Activated CD8-positive, alpha-beta memory T cell treated with anti-CD3 and anti-CD28 coated beads, Interleukin-2, amount 50 U/mL, for 24 hours (primary cell): ENCODE results near the gene FBXL13.
"Not testable (repeated sequence)": the region's sequence is repeated elsewhere in the genome, so short reads cannot be mapped to it uniquely, and the experiment has no call there.

Source experiments
- DNase-seq: peaks from one replicate; pipeline ENCODE4 v3.0.0-alpha.2; 2020; ENCODE audit errors: extremely low read depth

The FBXL13 gene

DNA sequence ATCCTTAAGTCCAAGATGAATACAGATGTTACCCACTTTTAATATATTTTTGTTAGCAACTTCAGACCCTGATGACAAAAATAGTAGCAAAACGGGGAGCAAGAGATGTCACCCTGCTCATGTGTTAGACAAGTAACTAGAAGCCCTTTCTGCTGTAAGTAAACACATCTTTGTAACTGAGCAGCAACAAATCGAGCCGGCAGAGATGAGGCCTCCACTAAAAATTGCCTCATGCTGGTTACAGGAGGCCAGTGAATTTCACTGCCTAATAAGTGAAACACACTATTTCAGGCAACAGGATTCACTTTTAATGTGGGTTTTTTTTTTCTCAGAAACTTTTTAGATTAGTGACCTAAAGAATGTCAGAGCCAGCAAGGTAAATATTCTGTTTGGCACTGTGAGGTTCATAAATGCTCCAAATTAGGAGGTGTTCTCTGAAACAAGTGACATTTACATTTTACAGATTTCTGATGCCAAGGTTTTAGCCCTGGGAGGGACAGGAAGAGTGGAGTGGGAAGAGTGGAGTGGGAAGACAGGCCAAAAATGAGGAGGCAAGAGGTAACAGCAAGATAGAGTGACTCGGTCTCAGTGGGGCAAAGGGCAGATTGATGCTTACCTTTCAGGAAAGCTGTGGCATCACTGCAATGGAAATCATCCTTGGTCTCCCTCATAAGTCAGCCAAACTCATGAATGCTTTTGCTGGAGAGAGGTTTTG lies 215.4 kb downstream of the FBXL13 start:
- no peak for DNase-seq

DNA sequence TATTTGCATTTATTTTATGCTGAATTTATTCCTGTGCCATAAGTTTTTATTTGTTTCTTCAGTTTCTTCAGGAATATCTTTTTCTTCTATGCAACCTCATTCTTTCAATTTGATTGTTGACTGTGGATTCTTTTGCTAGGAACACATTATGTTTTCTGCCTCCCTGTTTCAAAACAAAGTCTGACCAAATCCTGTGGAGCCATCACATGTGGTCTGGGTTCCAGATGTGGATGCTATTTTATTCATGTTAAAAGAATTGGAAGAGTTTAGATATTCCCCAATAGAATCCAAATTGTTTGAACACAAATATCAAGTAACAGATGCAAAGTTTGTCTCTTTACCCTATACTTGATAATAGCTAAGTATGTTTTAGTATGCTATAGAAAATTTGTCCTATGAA lies 218.6 kb downstream of the FBXL13 start:
- DNase-seq = no peak

DNA sequence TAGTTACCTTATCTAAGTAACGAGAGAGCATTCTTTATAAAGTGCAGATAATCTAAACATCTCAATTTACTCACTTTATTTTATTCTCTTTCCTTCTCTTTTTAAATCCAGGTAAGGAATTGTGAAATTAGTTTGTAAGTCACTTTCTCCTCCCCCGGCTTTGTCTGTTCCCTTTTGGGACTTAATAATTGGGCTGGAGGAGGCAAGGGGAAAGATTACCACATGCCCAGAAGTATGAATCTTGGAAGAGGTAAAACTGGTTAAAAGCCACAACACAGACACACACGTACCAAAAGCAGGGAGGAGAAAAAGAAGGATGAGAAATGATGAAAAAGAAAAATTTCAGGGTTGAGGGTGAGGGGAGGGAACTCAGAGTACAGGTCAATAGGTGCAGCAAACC lies 225.1 kb downstream of the FBXL13 start:
- DNase-seq = no peak

DNA sequence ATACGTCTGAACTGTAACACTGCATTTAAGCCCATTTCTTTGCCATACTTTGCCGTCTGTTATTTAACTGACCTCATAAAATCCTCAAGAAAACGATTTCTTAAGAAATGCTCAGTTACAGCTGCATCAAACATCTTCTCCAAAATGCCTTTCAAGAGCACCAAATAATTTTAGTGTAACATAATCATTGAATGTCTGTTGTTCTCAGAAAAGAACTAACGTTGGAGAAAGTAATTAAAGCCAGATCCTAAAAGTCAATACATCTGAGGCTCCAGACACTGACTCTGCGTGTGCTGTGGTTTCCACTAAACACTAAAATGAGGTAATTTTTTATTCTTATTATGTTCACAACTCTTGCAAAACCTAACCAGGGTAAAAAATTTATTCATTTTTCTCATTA lies 225.5 kb downstream of the FBXL13 start:
- DNase-seq = no peak

DNA sequence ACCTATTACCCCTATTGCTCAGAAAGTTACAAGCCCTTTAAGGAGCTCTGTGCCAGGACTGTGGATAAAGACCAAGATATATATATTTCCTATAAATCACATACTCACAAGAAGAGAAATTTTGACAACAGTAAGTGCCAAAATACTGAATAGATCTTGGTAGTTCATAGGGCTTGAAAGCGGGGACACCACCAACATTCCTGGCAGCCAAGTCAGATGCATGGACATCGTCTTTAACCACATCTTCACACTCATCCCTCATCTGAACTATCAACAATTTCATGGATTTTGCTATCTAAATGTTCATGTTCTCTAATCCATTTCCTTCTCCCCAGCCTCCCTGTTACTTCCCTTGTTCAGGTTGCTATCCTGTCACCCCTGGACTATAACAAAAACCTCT lies 229.2 kb downstream of the FBXL13 start:
- no peak for DNase-seq

DNA sequence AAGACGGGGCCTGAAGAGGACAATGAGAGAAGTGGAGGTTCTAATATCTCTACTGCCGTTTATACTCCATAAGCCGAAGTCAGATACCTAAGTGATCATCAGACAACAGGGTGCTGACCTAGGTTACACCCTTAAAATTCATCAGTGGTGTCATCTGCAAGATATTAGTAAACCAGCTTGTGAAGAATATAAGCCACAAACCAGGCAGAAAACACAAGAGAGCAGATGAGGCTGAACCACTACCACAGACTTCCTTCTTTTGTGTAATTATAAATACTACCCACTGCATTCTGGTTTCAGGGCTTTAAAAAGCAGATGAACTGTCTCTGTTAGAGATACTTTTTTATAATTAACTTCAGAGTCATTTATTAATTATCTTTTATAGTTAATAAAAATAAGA lies 230.7 kb downstream of the FBXL13 start:
- no peak for DNase-seq

DNA sequence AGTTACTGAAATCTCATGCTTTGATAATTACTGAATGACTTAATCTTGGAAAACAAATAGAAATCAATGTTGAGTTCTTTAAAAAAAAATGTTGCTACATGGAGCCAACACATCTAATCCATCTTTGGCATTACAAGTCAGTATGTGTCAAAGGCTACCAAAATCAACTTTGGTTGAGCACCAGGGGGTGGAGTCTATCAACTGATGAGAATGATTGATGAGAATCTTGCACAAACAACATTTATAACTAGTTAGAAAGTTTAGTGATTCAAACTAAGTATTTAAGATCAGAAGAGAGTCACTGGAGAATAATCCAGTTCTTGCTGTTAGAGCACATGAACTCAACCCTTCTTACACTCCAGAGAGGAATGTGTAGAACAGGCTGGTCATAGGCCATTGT lies 232.3 kb downstream of the FBXL13 start:
- no peak for DNase-seq

DNA sequence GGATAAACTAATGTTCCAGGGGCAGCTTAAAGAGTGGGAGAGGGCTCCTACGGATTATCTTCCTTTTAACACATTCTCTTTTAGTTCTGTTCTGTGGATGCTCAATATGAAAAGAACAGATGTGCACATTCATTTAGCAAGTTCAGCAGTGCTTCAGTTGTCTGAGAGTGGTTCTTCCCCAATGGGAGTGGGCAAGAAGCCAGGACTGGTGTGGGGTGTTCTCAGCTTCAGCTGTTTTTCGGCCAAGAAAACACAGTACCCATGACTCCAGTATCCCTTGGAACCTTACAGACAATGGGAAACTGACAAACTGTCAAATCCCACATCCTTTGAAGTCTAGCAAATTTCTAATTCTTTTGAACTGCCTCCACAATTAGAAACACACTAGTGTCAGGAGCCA lies 233.3 kb downstream of the FBXL13 start:
- no peak for DNase-seq

DNA sequence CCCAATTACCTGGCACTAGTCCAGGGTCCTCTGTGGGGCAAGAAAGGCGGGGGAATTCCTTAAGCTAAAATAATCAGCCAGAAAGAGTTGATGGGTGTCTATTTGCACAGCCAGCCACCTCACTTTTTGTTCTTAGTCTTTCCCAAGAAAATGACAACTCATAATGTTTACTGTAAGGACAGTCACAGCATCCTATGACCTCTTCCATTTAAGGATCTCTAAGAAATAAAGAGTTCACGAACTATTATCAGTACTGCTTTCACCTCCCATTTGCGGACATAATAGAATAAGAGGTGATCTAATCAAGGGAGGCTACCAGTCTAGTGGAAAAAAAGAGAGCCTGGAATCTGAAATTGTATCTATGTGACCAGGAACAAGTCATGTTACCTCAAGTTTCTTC lies 234.2 kb downstream of the FBXL13 start:
- DNase-seq = no peak

DNA sequence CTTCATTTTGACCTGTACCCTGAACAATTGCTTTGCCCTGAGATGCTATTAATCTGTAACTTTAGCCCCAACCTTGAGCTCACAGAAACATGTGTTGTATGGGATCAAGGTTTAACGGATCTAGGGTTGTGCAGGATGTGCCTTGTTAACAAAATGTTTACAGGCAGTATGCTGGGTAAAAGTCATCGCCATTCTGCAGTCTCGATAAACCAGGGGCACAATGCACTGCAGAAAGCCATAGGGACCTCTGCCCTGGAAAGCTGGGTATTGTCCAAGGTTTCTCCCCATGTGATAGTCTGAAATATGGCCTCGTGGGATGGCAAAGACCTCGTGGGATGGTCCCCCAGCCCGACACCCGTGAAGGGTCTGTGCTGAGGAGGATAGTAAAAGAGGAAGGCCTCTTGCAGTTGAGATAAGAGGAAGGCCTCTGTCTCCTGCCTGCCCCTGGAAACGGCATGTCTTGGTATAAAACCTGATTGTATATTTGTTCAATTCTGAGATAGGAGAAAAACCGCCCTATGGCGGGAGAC lies 236.0 kb downstream of the FBXL13 start:
- DNase-seq = not testable (repeated sequence)

DNA sequence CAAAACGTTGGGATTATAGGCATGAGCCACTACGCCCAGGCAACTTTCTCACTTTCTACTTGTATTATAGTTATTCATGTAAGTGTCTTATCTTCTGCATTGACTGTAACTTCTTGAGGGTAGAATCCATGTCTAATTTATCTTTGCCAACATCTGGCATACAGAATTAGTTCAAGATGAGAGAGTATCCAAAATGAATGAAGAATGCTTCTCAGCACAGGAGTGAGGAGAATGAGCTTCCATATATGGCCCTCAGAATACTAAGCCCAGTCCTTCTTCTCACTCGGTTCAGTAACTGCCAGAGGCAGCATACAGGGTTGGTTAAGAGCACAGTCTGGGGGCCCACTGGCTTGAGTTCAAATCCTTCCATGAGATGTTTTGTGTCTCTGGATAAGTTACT lies 236.8 kb downstream of the FBXL13 start:
- no peak for DNase-seq

DNA sequence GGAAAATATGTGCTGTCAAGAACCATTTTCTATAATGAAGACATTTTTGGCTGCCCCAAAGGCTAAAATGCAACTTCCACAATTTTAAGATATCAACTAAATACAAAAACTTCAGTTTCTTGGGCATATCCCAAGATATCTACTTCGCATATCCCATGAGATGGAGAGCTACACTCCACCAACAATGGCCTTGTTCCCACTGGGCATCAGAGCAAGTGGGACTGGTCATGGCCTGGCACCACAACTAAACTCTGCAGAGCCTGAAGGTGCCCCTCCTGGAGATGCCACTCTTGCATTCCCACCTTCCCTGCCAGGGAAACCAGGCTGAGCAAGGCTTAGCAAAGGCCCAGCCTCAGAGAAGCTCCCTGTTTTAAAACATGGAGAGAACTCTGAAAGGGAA lies 237.6 kb downstream of the FBXL13 start:
- DNase-seq = no peak

DNA sequence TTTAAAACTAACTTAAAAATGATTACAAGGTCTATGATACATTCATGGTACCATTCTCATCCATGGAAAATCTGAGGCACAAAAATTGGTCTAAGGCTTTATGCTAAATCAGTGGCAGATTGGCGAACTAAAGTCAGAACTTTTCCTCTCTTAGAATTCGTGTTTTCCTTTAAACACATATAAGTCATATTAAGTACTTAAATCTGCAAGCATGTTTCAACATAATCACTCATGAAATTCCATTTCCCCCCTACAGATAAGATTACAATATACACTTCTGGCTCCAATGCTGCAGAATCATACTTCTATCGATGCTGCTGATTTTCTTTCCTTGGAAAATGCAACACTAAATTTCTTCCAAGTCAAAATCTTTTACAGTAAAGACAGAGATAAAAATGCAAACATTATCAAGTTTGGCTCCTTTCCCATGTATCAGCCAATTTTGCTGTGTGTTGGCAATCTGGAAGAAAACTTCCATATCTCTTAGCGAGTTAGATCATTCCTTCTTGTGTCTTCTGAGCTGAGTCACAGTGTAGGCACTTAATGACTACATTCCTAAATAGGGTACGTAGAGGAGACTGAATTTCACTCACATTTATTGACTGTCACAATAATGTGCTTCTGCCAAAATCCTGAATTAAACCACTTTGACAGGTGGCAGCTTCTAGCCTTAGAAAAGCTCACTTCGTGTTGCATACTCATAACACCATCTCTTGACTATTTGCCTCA lies 238.2 kb downstream of the FBXL13 start:
- DNase-seq = no peak

DNA sequence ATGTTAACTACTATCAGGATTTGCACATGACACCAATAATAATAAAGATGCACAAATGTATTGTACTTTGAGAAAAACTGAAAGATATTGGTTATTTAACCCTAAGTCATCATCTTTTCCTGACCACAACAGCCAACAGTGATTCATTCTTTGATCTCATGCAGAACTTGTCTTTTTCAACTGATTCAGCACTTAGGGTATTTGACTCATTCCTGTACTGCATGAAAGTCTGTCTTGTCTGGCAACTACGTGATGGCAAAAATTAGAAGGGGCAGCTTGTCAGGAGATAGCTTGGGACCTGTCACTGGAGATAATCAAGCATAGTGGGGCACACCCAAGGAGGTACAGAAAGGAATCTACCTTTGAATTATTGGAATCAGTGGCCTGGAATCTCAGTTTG lies 239.6 kb downstream of the FBXL13 start:
- DNase-seq = no peak

DNA sequence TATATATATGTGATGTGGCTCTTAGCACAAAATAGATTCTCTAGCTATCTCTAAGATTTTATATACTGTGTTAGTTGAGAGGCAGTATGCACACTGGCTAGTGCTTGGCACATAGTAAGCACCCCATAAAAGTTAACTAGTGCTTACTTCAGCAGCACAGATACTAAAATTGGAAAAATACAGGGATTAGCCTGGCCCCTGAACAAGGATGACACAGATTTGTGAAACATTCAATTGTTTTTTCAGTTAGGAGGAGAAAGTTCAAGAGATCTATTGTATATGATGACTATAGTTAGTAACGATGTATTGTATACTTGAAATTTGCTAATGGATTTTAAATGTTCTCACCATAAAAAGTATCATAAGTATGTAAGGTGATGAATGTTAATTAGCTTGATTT lies 240.1 kb downstream of the FBXL13 start:
- no peak for DNase-seq

DNA sequence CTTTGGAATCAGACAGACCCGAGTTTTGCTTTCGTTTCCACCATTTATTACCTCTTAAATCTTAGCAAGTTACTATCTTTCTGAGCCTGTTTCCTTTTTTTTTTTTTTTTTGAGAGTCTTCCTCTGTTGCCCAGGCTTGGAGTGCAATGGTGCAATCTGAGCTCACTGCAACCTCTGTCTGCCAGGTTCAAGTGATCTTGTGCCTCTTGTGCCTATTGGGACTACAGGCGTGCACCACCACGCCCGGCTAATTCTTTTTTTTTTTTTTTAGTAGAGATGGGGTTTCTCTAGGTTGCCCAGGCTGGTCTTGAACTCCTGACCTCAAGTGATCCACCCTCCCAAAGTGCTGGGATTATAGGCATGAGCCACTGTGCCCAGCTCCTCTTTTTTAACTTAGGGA lies 241.3 kb downstream of the FBXL13 start:
- DNase-seq = no peak

DNA sequence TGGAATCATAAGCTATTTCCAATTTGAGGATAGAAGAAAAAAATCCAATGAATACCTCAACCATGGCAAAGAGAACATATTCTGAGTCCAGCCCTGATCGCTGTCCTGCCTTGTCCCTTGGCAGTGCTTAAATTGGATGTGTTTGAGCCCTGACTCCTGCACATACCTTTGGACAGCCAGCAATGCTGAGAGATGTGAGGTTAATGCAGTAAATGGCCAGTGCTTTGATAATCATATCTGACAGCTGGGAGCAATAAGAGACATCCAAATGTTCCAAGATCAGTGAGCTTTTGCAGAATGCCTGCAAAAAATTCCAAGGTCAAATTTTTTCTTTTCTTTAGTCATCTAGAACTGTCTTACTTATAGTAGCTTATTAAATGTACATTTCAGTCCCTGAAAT lies 241.9 kb downstream of the FBXL13 start:
- DNase-seq = no peak

DNA sequence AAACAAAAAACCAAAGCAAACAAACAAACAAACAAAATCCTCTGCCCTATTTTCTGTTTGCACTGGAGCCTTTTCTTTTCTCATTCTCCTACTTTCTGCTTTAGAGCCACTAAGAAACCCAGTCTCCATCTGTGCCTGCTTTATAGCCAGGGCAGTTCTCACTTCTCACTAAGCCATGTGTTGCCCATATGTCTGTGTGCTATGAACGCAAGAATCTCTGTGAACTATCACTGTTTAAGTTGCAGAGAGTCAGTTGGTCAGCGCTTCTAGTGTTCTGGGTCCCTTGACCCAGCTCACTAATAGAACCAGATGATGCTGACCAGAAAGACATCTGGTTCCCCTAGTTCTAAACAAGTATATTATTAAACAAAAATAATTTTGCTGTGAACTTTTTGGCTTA lies 244.4 kb downstream of the FBXL13 start:
- DNase-seq = no peak

DNA sequence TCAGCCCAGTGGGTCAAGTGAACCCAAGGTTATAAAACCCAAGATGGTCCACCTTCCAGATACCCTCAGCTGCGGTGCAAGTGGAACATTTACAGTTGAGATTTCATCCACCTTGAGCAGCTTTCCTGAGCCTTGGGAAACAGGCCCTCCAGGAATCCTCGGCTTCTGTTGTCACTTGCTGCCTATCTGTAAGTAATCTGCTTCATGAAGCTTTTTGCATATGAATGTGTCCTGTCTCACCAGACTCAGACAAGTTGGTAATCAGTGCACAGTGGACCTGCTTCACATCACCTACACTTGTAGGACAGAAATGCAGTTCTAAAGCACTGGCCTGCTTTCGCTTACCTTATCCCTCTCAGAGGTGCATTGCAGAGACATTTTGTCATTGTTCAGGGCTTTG lies 245.5 kb downstream of the FBXL13 start:
- no peak for DNase-seq

DNA sequence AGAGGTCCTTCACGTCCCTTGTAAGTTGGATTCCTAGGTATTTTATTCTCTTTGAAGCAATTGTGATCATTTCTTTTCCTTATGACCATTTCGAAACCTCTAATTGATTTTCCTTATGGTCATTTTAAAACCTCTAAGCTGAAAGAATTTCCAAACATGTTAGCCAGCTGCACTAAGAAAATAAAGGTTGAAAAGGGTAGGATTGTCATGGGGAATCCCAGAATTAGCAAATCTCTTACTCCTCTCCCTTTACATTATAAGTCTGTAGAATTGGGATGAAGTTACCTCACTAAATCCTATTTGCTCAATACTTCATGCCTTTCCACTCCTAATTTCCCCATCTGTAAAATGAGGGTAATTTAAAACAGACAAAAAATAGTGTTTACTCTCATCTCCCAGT lies 246.3 kb downstream of the FBXL13 start:
- DNase-seq = no peak

DNA sequence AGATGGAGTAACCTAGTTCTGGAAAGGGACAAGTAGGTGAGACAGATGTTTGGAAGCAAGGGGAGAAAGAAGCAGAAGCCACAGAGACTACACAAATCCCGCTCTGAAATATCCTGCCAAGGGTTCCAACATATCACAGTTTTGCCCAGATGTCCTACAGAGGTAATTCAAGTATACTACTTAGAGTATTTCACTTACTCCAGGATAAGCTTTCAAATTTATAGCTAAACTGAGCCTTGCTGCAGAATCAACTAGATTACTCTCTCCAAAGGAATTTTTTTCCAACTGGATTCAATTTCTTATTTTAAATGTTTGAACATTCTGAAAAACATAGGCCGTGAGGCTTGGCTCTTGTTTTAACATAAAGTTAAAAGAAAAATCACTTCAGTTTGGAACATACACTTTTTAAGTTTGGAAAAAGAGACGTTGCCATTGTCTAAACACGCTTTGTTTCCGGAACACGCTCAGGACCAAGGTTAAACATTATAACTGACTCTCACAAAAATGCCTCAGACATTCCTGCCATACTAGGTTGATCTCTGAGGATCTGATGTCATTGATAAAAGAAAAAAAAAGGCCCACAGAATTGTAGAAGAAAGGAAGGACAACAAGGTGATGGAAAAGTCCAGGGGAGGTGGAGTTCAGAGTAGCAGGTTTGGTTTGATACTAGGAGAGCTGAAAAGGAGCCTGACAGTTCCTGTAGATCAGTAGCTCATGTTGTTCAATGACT lies 251.0 kb downstream of the FBXL13 start:
- no peak for DNase-seq

DNA sequence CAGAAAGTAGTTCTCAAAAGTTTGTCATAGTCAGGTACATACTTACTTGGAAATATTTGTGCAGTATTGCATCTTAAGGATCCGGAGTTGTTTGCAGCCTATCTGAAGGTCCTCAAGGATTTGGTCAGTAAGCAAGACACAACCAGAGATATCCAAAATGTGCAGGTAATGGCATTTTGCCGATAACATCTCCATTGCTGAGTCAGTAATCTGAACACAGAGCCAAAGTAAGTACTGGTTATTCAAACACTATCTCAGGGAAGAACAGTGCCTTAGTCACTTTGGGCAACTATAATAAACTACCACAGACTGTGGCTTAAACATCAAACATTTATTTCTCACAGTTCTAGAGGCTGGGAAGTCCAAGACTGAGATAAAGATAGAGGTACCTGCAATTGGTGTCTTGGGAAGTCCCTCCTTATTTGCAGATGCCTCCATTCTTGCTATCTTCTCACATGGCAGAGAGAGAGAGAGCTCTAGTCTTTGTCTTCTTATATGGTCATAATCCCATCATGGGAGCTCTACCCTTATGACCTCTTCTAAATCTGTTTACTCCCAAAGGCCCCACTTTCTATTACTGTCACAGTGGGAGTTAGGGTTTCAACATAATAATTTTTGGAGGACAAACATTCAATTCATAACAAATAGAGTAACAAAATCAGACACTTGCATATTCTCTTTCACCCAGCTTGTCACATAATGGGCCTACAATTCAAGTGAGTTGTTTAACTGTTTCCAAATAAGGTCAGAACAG lies 252.4 kb downstream of the FBXL13 start:
- DNase-seq = no peak
